K562 (cell line): ENCODE results near the gene FGF2. TPM values are rescaled to one million over a fixed set of nuclear protein-coding genes. Genes with fewer than 3 reads are reported as not detected.

Experiments used
- ATAC-seq: fragments of 200-7000 bp; cut with Tn5 transposase; 3 replicates; pipeline ENCODE4 v1.9.1; 2020; ENCODE audit warnings: moderate library complexity
- BruUV-seq: library from RNA; stranded (reverse); fragments of 400-500 nt; replicated peaks from 2 replicates; lab custom pipeline; 2021; lab: Mats Ljungman, UMichigan
- CTCF ChIA-PET: fragments of 300-600 bp; formaldehyde crosslinking; extraction: SDS; loops from one replicate; lab custom pipeline; 2021; ENCODE audit warnings: low intra/inter-chr PET ratio; lab: Yijun Ruan, JAX
- POLR2A ChIA-PET: fragments of 300-600, 350-650 bp; sonication (Branson Sonifier 250); formaldehyde crosslinking; extraction: SDS; loops from one replicate; lab custom pipeline; 2021; ENCODE audit warnings: antibody characterized with exemption, inconsistent platforms; lab: Yijun Ruan, JAX
- DNase-seq, 4 experiments: peaks; one replicate each; pipeline versions ENCODE4 v3.0.0 to v3.0.0-alpha.2; 2011 to 2018; ENCODE audit warnings: low spot score in 3 of 4, mixed read lengths in 3 of 4; ENCODE audit errors: extremely low read depth in 1 of 4
- FAIRE-seq: peaks from 2 replicates; lab custom pipeline; 2011; peaks lifted over from hg19 to GRCh38; lab: Jason Lieb, UNC
- H2AFZ ChIP-seq: 2 replicates; pipeline ENCODE4 v1.6.0; 2011; ENCODE audit warnings: low read depth, low read length, control low read depth, inconsistent platforms
- H3K27ac ChIP-seq: fragments of 200-600 bp; 3 replicates; pipeline ENCODE4 v1.8.0; 2011; ENCODE audit warnings: low read depth, mild to moderate bottlenecking, control low read depth, inconsistent platforms, low read length, moderate library complexity, mixed read lengths; ENCODE audit errors: extremely low read depth
- H3K27me3 ChIP-seq, 2 experiments: fragments of 300-600 bp in 1 of 2; 2 replicates in 1 of 2; 3 replicates in 1 of 2; pipeline versions ENCODE4 v1.6.0 to v1.8.0; 2011; ENCODE audit warnings: inconsistent platforms in 2 of 2, low read length in 2 of 2, mild to moderate bottlenecking in 1 of 2, mixed read lengths in 1 of 2, moderate library complexity in 1 of 2; ENCODE audit not compliant: control insufficient read depth in 2 of 2, insufficient read depth in 2 of 2
- H3K36me3 ChIP-seq: fragments of 300-600 bp; 3 replicates; pipeline ENCODE4 v1.8.0; 2011; ENCODE audit warnings: mild to moderate bottlenecking, low read length, inconsistent platforms; ENCODE audit not compliant: control insufficient read depth, insufficient read depth
- H3K4me1 ChIP-seq, 2 experiments: fragments of 200-600 bp in 1 of 2; replicated peaks in 1 of 2; 2 replicates in 1 of 2; 3 replicates in 1 of 2; pipeline versions ENCODE4 v1.5.1 to v1.8.0; 2011; ENCODE audit warnings: inconsistent platforms in 2 of 2, low read length in 2 of 2, mild to moderate bottlenecking in 1 of 2, mixed read lengths in 1 of 2, moderate library complexity in 1 of 2; ENCODE audit not compliant: control insufficient read depth in 2 of 2, insufficient read depth in 2 of 2
- H3K4me2 ChIP-seq: 2 replicates; pipeline ENCODE4 v1.6.1; 2011; ENCODE audit warnings: low read length, control low read depth, inconsistent platforms, mixed read lengths; ENCODE audit not compliant: insufficient read depth
- H3K4me3 ChIP-seq: fragments of 200-600 bp; sonication (generic), shearing (Covaris generic); 2 replicates; pipeline ENCODE4 v1.5.1; 2016; ENCODE audit warnings: control low read depth, inconsistent platforms
- H3K79me2 ChIP-seq: fragments of 200-600 bp; 3 replicates; pipeline ENCODE4 v1.8.0; 2011; ENCODE audit warnings: low read length, inconsistent platforms; ENCODE audit not compliant: control insufficient read depth, insufficient read depth
- H3K9ac ChIP-seq, 2 experiments: 2 replicates each; pipeline versions ENCODE4 v1.6.0 to v1.6.1; 2011; ENCODE audit warnings: low read depth in 2 of 2, low read length in 2 of 2, control low read depth in 1 of 2, inconsistent platforms in 1 of 2, mild to moderate bottlenecking in 1 of 2, mixed read lengths in 1 of 2; ENCODE audit not compliant: insufficient read depth in 1 of 2
- H3K9me1 ChIP-seq: one replicate; pipeline ENCODE4 v1.6.0; 2011; ENCODE audit warnings: inconsistent platforms, mild to moderate bottlenecking, low read length, moderate library complexity; ENCODE audit not compliant: control insufficient read depth, insufficient read depth
- H3K9me3 ChIP-seq: replicated peaks from 2 replicates; pipeline ENCODE4 v1.5.1; 2011; ENCODE audit warnings: low read depth, low read length, inconsistent platforms; ENCODE audit not compliant: control insufficient read depth, insufficient read depth
- H4K20me1 ChIP-seq: replicated peaks from 2 replicates; pipeline ENCODE4 v1.6.1; 2011; ENCODE audit warnings: low read length, inconsistent platforms, mixed read lengths; ENCODE audit not compliant: control insufficient read depth, insufficient read depth
- ILF3 ChIP-seq: fragments of 450-650 bp; IDR thresholded peaks from 2 replicates; pipeline ENCODE4 v1.6.1; 2018; ENCODE audit warnings: antibody characterized with exemption, mild to moderate bottlenecking, moderate library complexity, borderline replicate concordance
- NCOA4 ChIP-seq: fragments of 450-650 bp; IDR thresholded peaks from 2 replicates; pipeline ENCODE4 v1.6.1; 2018; ENCODE audit warnings: mild to moderate bottlenecking; ENCODE audit not compliant: partially characterized antibody
- SMAD1 ChIP-seq: fragments of 150-350 bp; IDR thresholded peaks from 2 replicates; pipeline ENCODE4 v1.6.1; 2014; ENCODE audit warnings: low read length, low read depth; ENCODE audit not compliant: partially characterized antibody
- WGBS: fragments of 100-300 bp; shearing (Covaris generic); methylation state at CpG from one replicate; pipeline ENCODE4 v1.1.6; 2016; ENCODE audit warnings: low coverage, mixed read lengths; ENCODE audit not compliant: insufficient coverage; ENCODE audit errors: missing lambda C conversion rate; 5-methylcytosine and 5-hydroxymethylcytosine counted together
- in situ Hi-C: fragments of 300-500 bp; cut with MboI; formaldehyde crosslinking; loops from 4 replicates; pipeline ENCODE4 v1.15.0; 2018; ENCODE audit warnings: inconsistent platforms, mixed read lengths
- intact Hi-C: fragments of 100-400 bp; cut with micrococcal nuclease; formaldehyde crosslinking; loops from 2 replicates; pipeline ENCODE4 v1.14.2; 2022
- polyA plus RNA-seq, 8 experiments: library from polyadenylated mRNA; depleted of rRNA in 4 of 8; stranded (reverse) in 5 of 8; unstranded in 3 of 8; fragments of >200 nt; fragmentation: Nextera tagmentation in 2 of 8; fragmentation: Illumina TruSeq in 1 of 8; extraction: Ambion mirVana in 2 of 8; extraction: Trizol in 1 of 8; gene quantifications; 2 replicates each; pipeline versions ENCODE4 v1.2.1 to v1.2.3, GENCODE V29; 2011 to 2014; ENCODE audit warnings: inconsistent platforms in 1 of 8, missing spikeins in 1 of 8
- total RNA-seq, 7 experiments: library from RNA; depleted of rRNA in 6 of 7; stranded (reverse); fragments of >200 nt in 6 of 7; fragmentation: Illumina TruSeq in 2 of 7; extraction: Trizol in 2 of 7; gene quantifications; 2 replicates each; pipeline versions ENCODE4 v1.2.1 to v1.2.3, GENCODE V29; 2011 to 2021; ENCODE audit warnings: low replicate concordance in 1 of 7
- TF ChIP-seq, protein P1 (sequence below), 2 experiments: fragments of 450-650 bp; conservative IDR thresholded peaks; 2 replicates each; pipeline ENCODE4 v1.6.1; 2017; ENCODE audit warnings: mild to moderate bottlenecking in 2 of 2, moderate library complexity in 2 of 2
- TF ChIP-seq, protein P2 (sequence below): IDR thresholded peaks from 3 replicates; pipeline ENCODE4 v1.6.1; 2011; ENCODE audit warnings: borderline replicate concordance, mild to moderate bottlenecking, moderate library complexity; ENCODE audit not compliant: insufficient read length; ENCODE audit errors: extremely low read depth

Gene FGF2
- total and polyA plus RNA-seq, 9 of the 15 experiments (the other 6 are each of a cell fraction or from before 2014, with no cell fraction given): 2.5 to 19.4 (median 9.2) TPM

DNA sequence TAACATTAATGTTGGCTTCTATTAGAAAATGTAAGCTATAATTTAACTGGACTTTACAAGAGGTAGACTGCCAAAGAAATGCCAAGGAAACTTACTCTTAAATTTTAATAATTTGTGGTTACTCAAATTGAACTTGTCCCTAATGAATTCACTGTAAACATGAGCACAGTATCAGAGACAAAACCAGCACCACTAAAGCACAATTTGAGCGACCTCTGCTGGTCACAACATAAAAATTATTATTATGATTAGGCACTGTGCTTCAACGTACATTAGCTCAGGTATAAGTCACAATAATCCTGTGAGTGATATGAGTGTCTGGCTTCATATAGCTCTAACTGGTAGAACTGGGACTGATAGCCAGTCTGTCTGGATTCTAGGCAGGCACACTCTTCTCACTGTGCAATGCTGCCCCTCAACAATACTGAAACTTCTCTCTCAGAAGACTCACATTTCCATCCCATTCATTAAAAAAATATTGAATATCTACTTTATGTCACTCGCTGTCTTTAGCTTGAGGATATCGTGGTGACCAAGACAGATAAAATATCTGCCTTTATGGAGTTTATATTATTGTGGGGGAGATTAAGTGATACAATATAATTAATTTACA, 87.8 kb downstream of the FGF2 start (continued):
- TF ChIP-seq, protein P1, sequence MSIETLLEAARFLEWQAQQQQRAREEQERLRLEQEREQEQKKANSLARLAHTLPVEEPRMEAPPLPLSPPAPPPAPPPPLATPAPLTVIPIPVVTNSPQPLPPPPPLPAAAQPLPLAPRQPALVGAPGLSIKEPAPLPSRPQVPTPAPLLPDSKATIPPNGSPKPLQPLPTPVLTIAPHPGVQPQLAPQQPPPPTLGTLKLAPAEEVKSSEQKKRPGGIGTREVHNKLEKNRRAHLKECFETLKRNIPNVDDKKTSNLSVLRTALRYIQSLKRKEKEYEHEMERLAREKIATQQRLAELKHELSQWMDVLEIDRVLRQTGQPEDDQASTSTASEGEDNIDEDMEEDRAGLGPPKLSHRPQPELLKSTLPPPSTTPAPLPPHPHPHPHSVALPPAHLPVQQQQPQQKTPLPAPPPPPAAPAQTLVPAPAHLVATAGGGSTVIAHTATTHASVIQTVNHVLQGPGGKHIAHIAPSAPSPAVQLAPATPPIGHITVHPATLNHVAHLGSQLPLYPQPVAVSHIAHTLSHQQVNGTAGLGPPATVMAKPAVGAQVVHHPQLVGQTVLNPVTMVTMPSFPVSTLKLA (conservative IDR thresholded peaks at IDR 0.05): 0 out of 4 replicates have a peak, but pooled peaks of 1 of the 2 experiments have one; percentile 19
- TF ChIP-seq, all 486 proteins: peak for 9

DNA sequence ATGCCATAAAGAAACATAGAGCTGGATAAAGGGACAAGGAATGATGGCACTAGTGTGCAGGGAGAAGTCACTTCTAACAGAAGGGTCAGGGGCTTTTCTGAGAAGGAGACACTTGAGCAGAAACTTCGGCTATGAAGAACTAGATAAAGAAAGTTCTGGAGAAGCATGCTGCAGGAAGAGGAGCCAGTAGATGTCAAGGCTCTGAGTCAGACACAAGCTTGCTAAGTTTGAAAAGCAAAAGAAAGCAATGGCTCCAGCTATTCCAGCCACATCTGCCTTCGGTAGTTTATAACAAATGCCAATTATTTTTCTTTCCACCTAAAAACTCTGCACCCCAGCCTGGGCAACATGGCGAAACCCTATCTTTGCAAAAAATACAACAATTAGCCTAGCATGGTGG, 88.3 kb downstream of the FGF2 start:
- ATAC-seq (no peak), DNase-seq (no peak), FAIRE-seq (no peak)

More for the DNA sequence above, 88.3 kb downstream of the FGF2 start:
- TF ChIP-seq SMAD1 (no peak), NCOA4 (no peak), ILF3 (no peak)
- TF ChIP-seq, protein P2, sequence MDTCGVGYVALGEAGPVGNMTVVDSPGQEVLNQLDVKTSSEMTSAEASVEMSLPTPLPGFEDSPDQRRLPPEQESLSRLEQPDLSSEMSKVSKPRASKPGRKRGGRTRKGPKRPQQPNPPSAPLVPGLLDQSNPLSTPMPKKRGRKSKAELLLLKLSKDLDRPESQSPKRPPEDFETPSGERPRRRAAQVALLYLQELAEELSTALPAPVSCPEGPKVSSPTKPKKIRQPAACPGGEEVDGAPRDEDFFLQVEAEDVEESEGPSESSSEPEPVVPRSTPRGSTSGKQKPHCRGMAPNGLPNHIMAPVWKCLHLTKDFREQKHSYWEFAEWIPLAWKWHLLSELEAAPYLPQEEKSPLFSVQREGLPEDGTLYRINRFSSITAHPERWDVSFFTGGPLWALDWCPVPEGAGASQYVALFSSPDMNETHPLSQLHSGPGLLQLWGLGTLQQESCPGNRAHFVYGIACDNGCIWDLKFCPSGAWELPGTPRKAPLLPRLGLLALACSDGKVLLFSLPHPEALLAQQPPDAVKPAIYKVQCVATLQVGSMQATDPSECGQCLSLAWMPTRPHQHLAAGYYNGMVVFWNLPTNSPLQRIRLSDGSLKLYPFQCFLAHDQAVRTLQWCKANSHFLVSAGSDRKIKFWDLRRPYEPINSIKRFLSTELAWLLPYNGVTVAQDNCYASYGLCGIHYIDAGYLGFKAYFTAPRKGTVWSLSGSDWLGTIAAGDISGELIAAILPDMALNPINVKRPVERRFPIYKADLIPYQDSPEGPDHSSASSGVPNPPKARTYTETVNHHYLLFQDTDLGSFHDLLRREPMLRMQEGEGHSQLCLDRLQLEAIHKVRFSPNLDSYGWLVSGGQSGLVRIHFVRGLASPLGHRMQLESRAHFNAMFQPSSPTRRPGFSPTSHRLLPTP: no peak
- H4K20me1 ChIP-seq: no peaks in the 10 kb centered on the region
- H3K79me2 ChIP-seq: peaks cover 3% of the 10 kb centered on the region; the same call in 1 of the 3 replicates
- ChIA-PET POLR2A (interaction anchor here (1.0 kb wide), 1 partner anchor 9 kb away, joined by 4 read pairs; no protein-coding TSS in a partner anchor), CTCF (interaction anchor here (0.7 to 2.1 kb wide), 2 partner anchors 105 to 157 kb away, joined by 3 to 8 read pairs; no protein-coding TSS in a partner anchor)
- no peaks in the 10 kb centered on the region for H3K4me1 ChIP-seq
- peaks cover 28% of the 10 kb centered on the region for H3K36me3 ChIP-seq
- no TSS peak for BruUV-seq
- no peak overlapping the region for H3K9ac ChIP-seq
- WGBS: 77% methylated on average over 3 of the region's 3 CpGs
- H3K4me3 ChIP-seq: no peak overlapping the region
- intact Hi-C loops: loop anchor here (1.0 kb wide), 1 partner anchor 157 kb away; no protein-coding TSS in a partner anchor
- no peak overlapping the region for H3K4me2 ChIP-seq
- H3K9me1 ChIP-seq: peaks cover under 1% of the 10 kb centered on the region
- no peaks in the 10 kb centered on the region for H3K9me3 ChIP-seq
- no peaks in the 10 kb centered on the region for H3K27me3 ChIP-seq
- H2AFZ ChIP-seq: no peak overlapping the region
- H3K27ac ChIP-seq: no peak overlapping the region
- in situ Hi-C loops: loop anchor here (25.0 kb wide), 1 partner anchor 1053 kb away; the partner anchor contains the start of gene BBS7
